ENCODE data around the gene EPS8L1.
"Not testable (repeated sequence)": the region's sequence is repeated elsewhere in the genome, so short reads cannot be mapped to it uniquely, and the experiment has no call there.

DNA sequence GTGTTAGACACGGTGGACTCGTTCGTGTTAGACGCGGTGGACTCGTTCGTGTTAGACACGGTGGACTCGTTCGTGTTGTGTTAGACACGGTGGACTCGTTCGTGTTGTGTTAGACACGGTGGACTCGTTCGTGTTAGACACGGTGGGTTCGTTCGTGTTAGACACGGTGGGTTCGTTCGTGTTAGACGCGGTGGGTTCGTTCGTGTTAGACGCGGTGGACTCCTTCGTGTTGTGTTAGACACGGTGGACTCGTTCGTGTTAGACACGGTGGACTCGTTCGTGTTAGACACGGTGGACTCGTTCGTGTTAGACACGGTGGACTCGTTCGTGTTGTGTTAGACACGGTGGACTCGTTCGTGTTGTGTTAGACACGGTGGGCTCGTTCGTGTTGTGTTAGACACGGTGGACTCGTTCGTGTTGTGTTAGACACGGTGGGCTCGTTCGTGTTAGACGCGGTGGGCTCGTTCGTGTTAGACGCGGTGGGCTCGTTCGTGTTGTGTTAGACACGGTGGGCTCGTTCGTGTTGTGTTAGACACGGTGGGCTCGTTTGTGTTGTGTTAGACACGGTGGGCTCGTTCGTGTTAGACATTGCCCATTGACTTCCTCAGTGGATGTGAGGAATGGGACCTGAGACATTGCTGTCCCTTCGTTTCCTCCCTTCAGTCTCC lies 42.6 kb upstream of the EPS8L1 start:
- TF ChIP-seq, protein P1, sequence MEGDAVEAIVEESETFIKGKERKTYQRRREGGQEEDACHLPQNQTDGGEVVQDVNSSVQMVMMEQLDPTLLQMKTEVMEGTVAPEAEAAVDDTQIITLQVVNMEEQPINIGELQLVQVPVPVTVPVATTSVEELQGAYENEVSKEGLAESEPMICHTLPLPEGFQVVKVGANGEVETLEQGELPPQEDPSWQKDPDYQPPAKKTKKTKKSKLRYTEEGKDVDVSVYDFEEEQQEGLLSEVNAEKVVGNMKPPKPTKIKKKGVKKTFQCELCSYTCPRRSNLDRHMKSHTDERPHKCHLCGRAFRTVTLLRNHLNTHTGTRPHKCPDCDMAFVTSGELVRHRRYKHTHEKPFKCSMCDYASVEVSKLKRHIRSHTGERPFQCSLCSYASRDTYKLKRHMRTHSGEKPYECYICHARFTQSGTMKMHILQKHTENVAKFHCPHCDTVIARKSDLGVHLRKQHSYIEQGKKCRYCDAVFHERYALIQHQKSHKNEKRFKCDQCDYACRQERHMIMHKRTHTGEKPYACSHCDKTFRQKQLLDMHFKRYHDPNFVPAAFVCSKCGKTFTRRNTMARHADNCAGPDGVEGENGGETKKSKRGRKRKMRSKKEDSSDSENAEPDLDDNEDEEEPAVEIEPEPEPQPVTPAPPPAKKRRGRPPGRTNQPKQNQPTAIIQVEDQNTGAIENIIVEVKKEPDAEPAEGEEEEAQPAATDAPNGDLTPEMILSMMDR (IDR thresholded peaks at IDR 0.05): not testable (repeated sequence)
- TF ChIP-seq POLR2A (IDR thresholded peaks at IDR 0.05): not testable (repeated sequence)

All from thyroid gland (tissue), 4 donors.